PC-9 (cell line): ENCODE data around the gene KCNIP1.

Source experiments
- CTCF ChIP-seq: fragments of 200-600 bp; sonication (generic); conservative IDR thresholded peaks from 2 replicates; pipeline ENCODE4 v1.6.1; 2017; ENCODE audit warnings: mixed run types, antibody characterized with exemption, mild to moderate bottlenecking, moderate library complexity
- EZH2 ChIP-seq: fragments of 200-600 bp; sonication (generic); IDR thresholded peaks from 2 replicates; pipeline ENCODE4 v1.8.0; 2017; ENCODE audit warnings: antibody characterized with exemption, low read depth

- TF ChIP-seq CTCF (no peak), EZH2 (no peak)
Observed at GRCh38 chr5:170774831-170775230, 271.0 kb downstream of the KCNIP1 start.
